AG09319 (cell line): ENCODE measurements around the gene DUS2.
A peak's percentile ranks its signal among the peaks of the same experiment; 100 is the strongest.
"Not testable (repeated sequence)": the region's sequence is repeated elsewhere in the genome, so short reads cannot be mapped to it uniquely, and the experiment has no call there.

ENCODE experiments used
- DNase-seq: peaks from one replicate; pipeline ENCODE4 v3.0.0-alpha.2; 2010; ENCODE audit warnings: low read depth; ENCODE audit errors: extremely low read depth
- CTCF ChIP-seq: IDR thresholded peaks from 2 replicates; pipeline ENCODE4 v1.5.1; 2011; ENCODE audit warnings: low read depth, mild to moderate bottlenecking, inconsistent platforms, low read length, moderate library complexity

The DUS2 gene

GRCh38 chr16:67993207-67994039 lies 29.7 kb upstream of the DUS2 start:
- peak; percentile 82 for TF ChIP-seq CTCF
- peak; percentile 20 for DNase-seq

- DNase-seq, result not testable (repeated sequence)
Measured at GRCh38 chr16:67994040-67994408, 29.1 kb upstream of the DUS2 start.

- no peak for TF ChIP-seq CTCF
- no peak for DNase-seq
Measured at GRCh38 chr16:67995423-67995822, 27.7 kb upstream of the DUS2 start.

DNA sequence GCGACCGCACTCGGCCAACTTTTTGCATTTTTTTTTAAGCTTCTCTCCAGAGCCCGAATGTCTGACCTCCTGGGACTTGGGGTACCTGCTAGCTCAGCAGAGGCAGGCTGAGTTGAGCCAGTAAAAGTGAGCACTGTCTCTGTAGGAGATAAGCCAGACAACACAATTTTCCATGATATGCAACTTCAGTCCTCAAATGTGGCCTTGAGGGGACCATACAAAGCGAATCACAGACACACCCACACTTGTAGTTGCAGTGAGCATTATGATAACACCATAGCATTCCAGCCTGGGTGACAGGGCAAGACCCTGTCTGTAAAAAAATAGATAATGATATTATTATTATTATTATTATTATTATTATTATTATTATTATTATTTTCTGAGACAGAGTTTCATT lies 26.4 kb upstream of the DUS2 start:
- no peak for TF ChIP-seq CTCF
- no peak for DNase-seq

- not testable (repeated sequence) for DNase-seq
Measured at GRCh38 chr16:67998231-67998778, 24.8 kb upstream of the DUS2 start.

DNA sequence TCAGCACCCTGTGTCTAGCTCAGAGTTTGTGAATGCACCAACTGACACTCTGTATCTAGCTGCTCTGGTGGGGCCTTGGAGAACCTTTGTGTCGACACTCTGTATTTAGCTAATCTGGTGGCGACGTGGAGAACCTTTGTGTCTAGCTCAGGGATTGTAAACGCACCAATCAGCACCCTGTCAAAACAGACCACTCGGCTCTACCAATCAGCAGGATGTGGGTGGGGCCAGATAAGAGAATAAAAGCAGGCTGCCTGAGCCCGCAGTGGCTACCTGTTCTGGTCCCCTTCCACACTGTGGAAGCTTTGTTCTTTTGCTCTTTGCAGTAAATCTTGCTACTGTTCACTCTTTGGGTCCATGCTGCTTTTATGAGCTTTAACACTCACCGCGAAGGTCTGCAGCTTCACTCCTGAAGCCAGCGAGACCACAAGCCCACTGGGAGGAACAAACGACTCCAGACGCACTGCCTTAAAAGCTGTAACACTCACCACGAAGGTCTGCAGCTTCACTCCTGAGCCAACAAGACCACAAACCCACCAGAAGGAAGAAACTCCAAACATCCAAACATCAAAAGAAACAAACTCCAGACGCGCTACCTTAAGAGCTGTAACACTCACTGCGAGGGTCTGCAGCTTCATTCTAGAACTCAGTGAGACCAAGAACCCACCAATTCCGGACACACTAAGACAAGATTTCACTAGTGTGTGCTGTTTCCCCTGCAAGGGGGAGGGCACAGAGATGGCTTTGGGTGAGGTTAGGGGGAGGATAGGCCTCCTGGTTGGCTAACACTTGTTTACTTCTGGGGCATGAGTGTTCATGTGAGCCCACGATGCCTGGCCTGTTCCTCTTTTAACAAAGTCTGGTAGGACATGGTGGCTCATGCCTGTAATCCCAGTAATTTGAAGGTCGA lies 24.1 kb upstream of the DUS2 start, which contains the start of gene DPEP2:
Gene DPEP2, minus strand, starts transcription at position 706 of the 910 bp plus-strand sequence. CDS start 6,272 bp downstream, outside the sequence.
- not testable (repeated sequence) for DNase-seq

GRCh38 chr16:67999985-68000384 lies 23.1 kb upstream of the DUS2 start:
- TF ChIP-seq CTCF, result no peak
- no peak for DNase-seq

DNA sequence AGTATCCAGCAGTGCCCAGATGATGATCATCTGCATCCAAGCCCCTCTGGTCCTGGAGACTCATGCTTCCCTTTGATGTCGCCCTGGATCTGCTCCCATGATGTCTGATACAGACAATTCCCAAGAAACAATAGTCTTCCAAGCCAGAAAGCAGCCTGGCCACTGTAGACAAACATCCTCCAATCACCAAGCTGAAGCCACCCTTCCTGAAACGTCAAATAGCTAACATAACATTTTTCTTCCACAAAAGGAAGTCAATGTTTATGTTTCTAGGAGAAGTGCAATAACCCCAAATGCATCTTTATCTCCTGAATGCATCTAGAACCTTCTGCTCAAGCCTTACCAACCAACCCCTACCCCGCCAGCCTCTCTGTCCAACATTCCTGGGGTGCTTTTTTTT lies 22.6 kb upstream of the DUS2 start:
- TF ChIP-seq CTCF, result no peak

More for the DNA sequence above, 22.6 kb upstream of the DUS2 start:
- DNase-seq, result no peak
